HG02885 (cell line): ENCODE measurements around the gene NKAIN1.
"Not testable (repeated sequence)": the region's sequence is repeated elsewhere in the genome, so short reads cannot be mapped to it uniquely, and the experiment has no call there.

ENCODE experiments used
- ATAC-seq: cut with Tn5 transposase; IDR thresholded peaks from one replicate; pipeline ENCODE4 v1.9.1; 2021; ENCODE audit warnings: mild to moderate bottlenecking; ENCODE audit not compliant: unreplicated experiment, poor library complexity

The NKAIN1 gene

GRCh38 chr1:31239653-31240241, at the start of gene NKAIN1:
Gene NKAIN1, minus strand, starts transcription at chr1:31239887. Its CDS starts 340 bp downstream, at chr1:31239547.
- no peak for ATAC-seq

GRCh38 chr1:31289021-31289420, 49.3 kb upstream of the NKAIN1 start:
- no peak for ATAC-seq

GRCh38 chr1:31287791-31288190, 48.1 kb upstream of the NKAIN1 start:
- ATAC-seq: not testable (repeated sequence)

- ATAC-seq: not testable (repeated sequence)
These were observed 42.7 kb upstream of the NKAIN1 start for GRCh38 chr1:31282426-31282825.

- no peak for ATAC-seq
These were observed 33.9 kb upstream of the NKAIN1 start for GRCh38 chr1:31273619-31274018.

- ATAC-seq: no peak
These were observed 32.7 kb upstream of the NKAIN1 start for GRCh38 chr1:31272369-31272768.

GRCh38 chr1:31266547-31266946, 26.9 kb upstream of the NKAIN1 start:
- ATAC-seq: no peak

GRCh38 chr1:31264790-31265386, 25.2 kb upstream of the NKAIN1 start:
- ATAC-seq: no peak

- ATAC-seq: no peak
These were observed 23.7 kb upstream of the NKAIN1 start for GRCh38 chr1:31263408-31263807.

- not testable (repeated sequence) for ATAC-seq
These were observed 22.7 kb upstream of the NKAIN1 start for GRCh38 chr1:31262393-31262792.

GRCh38 chr1:31261916-31262315, 22.2 kb upstream of the NKAIN1 start:
- ATAC-seq: no peak

GRCh38 chr1:31259746-31260145, 20.1 kb upstream of the NKAIN1 start:
- ATAC-seq: no peak

- no peak for ATAC-seq
These were observed 18.9 kb upstream of the NKAIN1 start for GRCh38 chr1:31258581-31258980.

- no peak for ATAC-seq
These were observed 17.5 kb upstream of the NKAIN1 start for GRCh38 chr1:31257213-31257612.

- ATAC-seq: no peak
These were observed 10.2 kb upstream of the NKAIN1 start for GRCh38 chr1:31249854-31250253.

- no peak for ATAC-seq
These were observed 8.6 kb upstream of the NKAIN1 start for GRCh38 chr1:31248276-31248675.

GRCh38 chr1:31244326-31244725, 4.6 kb upstream of the NKAIN1 start:
- ATAC-seq: no peak

GRCh38 chr1:31243501-31244286, 4.0 kb upstream of the NKAIN1 start:
- no peak for ATAC-seq

- no peak for ATAC-seq
These were observed 1.6 kb upstream of the NKAIN1 start for GRCh38 chr1:31241321-31241720.

- no peak for ATAC-seq
These were observed 587 bp downstream of the NKAIN1 start for GRCh38 chr1:31238986-31239613.

GRCh38 chr1:31238612-31238985, 1.1 kb downstream of the NKAIN1 start:
- ATAC-seq: no peak
